ENCODE results near the gene TOR2A. TPM values are rescaled to one million over a fixed set of nuclear protein-coding genes. Genes with fewer than 3 reads are reported as not detected.

The TOR2A gene
- total and polyA plus RNA-seq, 2 donors (not counting 3 experiments of a cell fraction or from before 2014, with no cell fraction given): 19.3 to 23.9 TPM

GRCh38 chr9:127729522-127730256 is 5.4 kb downstream of the TOR2A start:
- Histone ChIP-seq H3K36me3 (ENCODE audit: control insufficient read depth in 2 of 2, extremely low read depth in 1 of 2, insufficient read depth in 2 of 2, low read length in 2 of 2) (peaks cover 0 to 12% of the 10 kb centered on the region in 2 experiments), H3K9ac (replicated peaks; ENCODE audit: extremely low read depth, insufficient read depth, low read length) (no peak overlapping the region), H2AFZ (ENCODE audit: low read depth, low read length) (no peak overlapping the region), H3K9me3 (replicated peaks; ENCODE audit: control insufficient read depth, insufficient read depth, low read length) (no peaks in the 10 kb centered on the region), H3K79me2 (ENCODE audit: control insufficient read depth, insufficient read depth, low read length) (peaks cover 2% of the 10 kb centered on the region), H3K4me1 (ENCODE audit: control insufficient read depth, extremely low read depth, insufficient read depth, low read length) (peaks cover 6% of the 10 kb centered on the region), H3K27ac (ENCODE audit: insufficient read depth, low read depth, low read length) (no peak overlapping the region), H3K4me3 (replicated peaks in 1 of 3; ENCODE audit: insufficient read depth in 1 of 3, low read depth in 1 of 3, low read length in 3 of 3) (no peak overlapping the region), H3K27me3 (ENCODE audit: control insufficient read depth in 2 of 2, insufficient read depth in 2 of 2, low read length in 2 of 2) (no peaks in the 10 kb centered on the region), H4K20me1 (replicated peaks; ENCODE audit: control insufficient read depth, extremely low read depth, insufficient read depth, low read length) (no peaks in the 10 kb centered on the region), H3K9me1 (replicated peaks; ENCODE audit: control insufficient read depth, extremely low read depth, insufficient read depth, low read length) (no peaks in the 10 kb centered on the region), H3K4me2 (ENCODE audit: insufficient read depth, low read length) (no peak overlapping the region)
- CTCF ChIA-PET: interaction anchor here (1.4 to 1.9 kb wide), 2 partner anchors 14 to 139 kb away, joined by 3 to 6 read pairs; partner anchors contain the start of genes PTRH1 and TTC16
- BruUV-seq (replicated peaks): no TSS peak
- intact Hi-C loops (cut with micrococcal nuclease): no loop called here
- TF ChIP-seq EZH2 (IDR thresholded peaks at IDR 0.05; ENCODE audit: borderline replicate concordance, low read depth, low read length, severe bottlenecking) (no peak), MYC (IDR thresholded peaks at IDR 0.05; ENCODE audit: low read depth, low read length) (no peak), FOS (IDR thresholded peaks at IDR 0.05; ENCODE audit: borderline replicate concordance, insufficient read depth, low read length) (no peak), GATA2 (IDR thresholded peaks at IDR 0.05; ENCODE audit: insufficient read depth, insufficient read length, low read depth, low read length) (no peak), JUN (IDR thresholded peaks at IDR 0.05; ENCODE audit: borderline replicate concordance, insufficient read depth, insufficient read length, low read depth) (no peak), POLR2A (IDR thresholded peaks at IDR 0.05; ENCODE audit: low read depth, low read length) (no peak)
- TF ChIP-seq, protein P1, sequence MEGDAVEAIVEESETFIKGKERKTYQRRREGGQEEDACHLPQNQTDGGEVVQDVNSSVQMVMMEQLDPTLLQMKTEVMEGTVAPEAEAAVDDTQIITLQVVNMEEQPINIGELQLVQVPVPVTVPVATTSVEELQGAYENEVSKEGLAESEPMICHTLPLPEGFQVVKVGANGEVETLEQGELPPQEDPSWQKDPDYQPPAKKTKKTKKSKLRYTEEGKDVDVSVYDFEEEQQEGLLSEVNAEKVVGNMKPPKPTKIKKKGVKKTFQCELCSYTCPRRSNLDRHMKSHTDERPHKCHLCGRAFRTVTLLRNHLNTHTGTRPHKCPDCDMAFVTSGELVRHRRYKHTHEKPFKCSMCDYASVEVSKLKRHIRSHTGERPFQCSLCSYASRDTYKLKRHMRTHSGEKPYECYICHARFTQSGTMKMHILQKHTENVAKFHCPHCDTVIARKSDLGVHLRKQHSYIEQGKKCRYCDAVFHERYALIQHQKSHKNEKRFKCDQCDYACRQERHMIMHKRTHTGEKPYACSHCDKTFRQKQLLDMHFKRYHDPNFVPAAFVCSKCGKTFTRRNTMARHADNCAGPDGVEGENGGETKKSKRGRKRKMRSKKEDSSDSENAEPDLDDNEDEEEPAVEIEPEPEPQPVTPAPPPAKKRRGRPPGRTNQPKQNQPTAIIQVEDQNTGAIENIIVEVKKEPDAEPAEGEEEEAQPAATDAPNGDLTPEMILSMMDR (IDR thresholded peaks at IDR 0.05; ENCODE audit: extremely low read depth in 1 of 2, insufficient read depth in 1 of 2, low read depth in 1 of 2, low read length in 2 of 2): no peak
- DNase-seq (ENCODE audit: low read depth, low spot score) (no peak), FAIRE-seq (no peak)
- dilution Hi-C loops (cut with MboI; ENCODE audit: extremely low pct_ligation_motif_present, low sequenced_read_pairs): no loop called here
- POLR2A ChIA-PET: no interaction called here

All from endothelial cell of umbilical vein (primary cell).